Measurements from ENCODE around the gene ANAPC4.

DNA sequence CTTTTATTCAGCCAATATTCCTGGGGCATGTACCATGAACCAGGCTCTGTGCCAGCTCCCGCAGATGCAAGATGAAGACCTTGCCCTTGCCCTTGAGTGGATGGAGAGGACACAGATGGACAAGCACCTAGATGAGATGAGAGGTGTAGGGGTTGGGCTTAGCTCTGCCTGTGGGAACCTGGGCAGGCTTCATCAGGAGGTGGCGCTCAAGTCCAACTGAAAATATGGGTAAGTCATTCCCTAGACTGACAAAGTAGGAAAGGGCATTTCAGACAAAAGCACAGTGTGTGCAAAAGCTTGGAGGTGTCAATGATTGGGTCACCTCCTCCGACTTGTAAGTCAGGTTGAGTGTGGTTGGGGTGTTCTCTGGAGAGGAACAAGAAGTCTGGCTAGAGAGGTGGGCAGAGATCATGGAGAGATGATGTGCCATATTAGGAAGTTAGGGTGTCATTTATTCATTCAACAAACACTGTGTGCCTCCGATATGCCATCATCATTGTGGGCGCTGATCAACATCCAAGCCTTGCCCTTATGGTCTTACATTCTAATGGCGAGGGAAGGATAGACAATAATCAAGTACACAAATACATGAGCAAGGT lies 64.6 kb downstream of the ANAPC4 start:
- TF ChIP-seq, protein P1, sequence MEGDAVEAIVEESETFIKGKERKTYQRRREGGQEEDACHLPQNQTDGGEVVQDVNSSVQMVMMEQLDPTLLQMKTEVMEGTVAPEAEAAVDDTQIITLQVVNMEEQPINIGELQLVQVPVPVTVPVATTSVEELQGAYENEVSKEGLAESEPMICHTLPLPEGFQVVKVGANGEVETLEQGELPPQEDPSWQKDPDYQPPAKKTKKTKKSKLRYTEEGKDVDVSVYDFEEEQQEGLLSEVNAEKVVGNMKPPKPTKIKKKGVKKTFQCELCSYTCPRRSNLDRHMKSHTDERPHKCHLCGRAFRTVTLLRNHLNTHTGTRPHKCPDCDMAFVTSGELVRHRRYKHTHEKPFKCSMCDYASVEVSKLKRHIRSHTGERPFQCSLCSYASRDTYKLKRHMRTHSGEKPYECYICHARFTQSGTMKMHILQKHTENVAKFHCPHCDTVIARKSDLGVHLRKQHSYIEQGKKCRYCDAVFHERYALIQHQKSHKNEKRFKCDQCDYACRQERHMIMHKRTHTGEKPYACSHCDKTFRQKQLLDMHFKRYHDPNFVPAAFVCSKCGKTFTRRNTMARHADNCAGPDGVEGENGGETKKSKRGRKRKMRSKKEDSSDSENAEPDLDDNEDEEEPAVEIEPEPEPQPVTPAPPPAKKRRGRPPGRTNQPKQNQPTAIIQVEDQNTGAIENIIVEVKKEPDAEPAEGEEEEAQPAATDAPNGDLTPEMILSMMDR (IDR thresholded peaks at IDR 0.05) = peak; percentile 74
- TF ChIP-seq POLR2AphosphoS5 (IDR thresholded peaks at IDR 0.05; ENCODE audit: low read depth, low read length) (no peak), SIN3A (IDR thresholded peaks at IDR 0.05; ENCODE audit: borderline replicate concordance, insufficient read depth, low read depth, low read length) (no peak), TCF7L2 (IDR thresholded peaks at IDR 0.05; ENCODE audit: low read depth, low read length) (no peak)
- TF ChIP-seq, protein P2, sequence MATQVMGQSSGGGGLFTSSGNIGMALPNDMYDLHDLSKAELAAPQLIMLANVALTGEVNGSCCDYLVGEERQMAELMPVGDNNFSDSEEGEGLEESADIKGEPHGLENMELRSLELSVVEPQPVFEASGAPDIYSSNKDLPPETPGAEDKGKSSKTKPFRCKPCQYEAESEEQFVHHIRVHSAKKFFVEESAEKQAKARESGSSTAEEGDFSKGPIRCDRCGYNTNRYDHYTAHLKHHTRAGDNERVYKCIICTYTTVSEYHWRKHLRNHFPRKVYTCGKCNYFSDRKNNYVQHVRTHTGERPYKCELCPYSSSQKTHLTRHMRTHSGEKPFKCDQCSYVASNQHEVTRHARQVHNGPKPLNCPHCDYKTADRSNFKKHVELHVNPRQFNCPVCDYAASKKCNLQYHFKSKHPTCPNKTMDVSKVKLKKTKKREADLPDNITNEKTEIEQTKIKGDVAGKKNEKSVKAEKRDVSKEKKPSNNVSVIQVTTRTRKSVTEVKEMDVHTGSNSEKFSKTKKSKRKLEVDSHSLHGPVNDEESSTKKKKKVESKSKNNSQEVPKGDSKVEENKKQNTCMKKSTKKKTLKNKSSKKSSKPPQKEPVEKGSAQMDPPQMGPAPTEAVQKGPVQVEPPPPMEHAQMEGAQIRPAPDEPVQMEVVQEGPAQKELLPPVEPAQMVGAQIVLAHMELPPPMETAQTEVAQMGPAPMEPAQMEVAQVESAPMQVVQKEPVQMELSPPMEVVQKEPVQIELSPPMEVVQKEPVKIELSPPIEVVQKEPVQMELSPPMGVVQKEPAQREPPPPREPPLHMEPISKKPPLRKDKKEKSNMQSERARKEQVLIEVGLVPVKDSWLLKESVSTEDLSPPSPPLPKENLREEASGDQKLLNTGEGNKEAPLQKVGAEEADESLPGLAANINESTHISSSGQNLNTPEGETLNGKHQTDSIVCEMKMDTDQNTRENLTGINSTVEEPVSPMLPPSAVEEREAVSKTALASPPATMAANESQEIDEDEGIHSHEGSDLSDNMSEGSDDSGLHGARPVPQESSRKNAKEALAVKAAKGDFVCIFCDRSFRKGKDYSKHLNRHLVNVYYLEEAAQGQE (IDR thresholded peaks at IDR 0.05; ENCODE audit: insufficient read depth in 1 of 2, low read depth in 2 of 2, low read length in 1 of 2) = no peak
